Fibroblast of mammary gland (primary cell): Measurements from ENCODE around the gene TGDS.
A peak's percentile ranks its signal among the peaks of the same experiment; 100 is the strongest.

ENCODE experiments used
- DNase-seq: peaks from one replicate; pipeline ENCODE4 v3.0.0-alpha.2; 2010; ENCODE audit warnings: low read depth
- H3K4me3 ChIP-seq: 2 replicates; pipeline ENCODE4 v1.5.1; 2011; ENCODE audit warnings: low read depth, mild to moderate bottlenecking, low read length, moderate library complexity; ENCODE audit not compliant: control insufficient read depth
- CTCF ChIP-seq: conservative IDR thresholded peaks from 2 replicates; pipeline ENCODE4 v1.5.1; 2011; ENCODE audit warnings: low read depth, low read length, inconsistent platforms; ENCODE audit not compliant: control insufficient read depth, insufficient read depth

The TGDS gene

GRCh38 chr13:94585543-94586101 is 10.3 kb downstream of the TGDS start:
- no peak overlapping the region for H3K4me3 ChIP-seq
- no peak for TF ChIP-seq CTCF
- DNase-seq: no peak

DNA sequence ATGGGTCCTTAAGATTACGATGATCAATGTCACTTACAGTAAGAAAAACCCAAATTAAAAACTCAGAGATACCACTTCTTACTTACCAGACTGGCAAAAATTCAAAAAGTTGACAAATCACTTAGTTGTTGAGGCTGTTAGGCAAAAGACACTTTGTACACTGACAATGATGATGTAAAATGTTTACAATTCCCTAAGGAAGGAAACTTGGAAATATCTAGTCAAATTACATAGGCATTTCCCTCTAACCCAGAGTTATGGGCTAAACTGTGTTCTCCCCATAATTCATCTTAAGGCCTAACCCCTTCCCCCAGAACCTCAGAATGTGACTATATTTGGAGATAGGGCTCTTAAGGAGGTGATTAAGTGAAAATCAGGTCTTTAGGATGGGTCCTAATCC is 12.0 kb downstream of the TGDS start:
- TF ChIP-seq CTCF: no peak
- peak; percentile 60 for DNase-seq

DNA sequence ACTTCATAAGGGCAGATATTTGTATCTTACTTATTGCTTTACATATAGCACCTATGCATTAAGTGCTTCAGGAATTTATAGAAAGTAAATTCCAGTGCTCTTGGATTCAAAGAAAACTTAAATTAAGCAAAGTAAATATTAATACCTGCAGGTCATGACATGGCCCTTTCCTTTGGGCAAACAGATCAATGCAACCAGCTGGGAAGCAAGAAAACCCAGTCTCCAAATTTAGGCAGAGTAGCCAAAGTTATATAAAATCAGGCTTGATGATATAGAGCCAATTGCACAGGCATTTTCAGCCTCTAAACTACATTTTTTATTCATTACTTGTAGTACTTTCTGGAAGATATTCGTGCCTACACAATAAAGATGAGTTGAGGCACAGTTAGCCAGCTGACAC is 16.9 kb downstream of the TGDS start:
- no peak for TF ChIP-seq CTCF
- no peak for DNase-seq
- no peak overlapping the region for H3K4me3 ChIP-seq

More for the DNA sequence above, 12.0 kb downstream of the TGDS start:
- no peak overlapping the region for H3K4me3 ChIP-seq

GRCh38 chr13:94569615-94570014 is 26.3 kb downstream of the TGDS start:
- DNase-seq: no peak
- TF ChIP-seq CTCF: no peak
- no peak overlapping the region for H3K4me3 ChIP-seq

GRCh38 chr13:94568443-94568842 is 27.5 kb downstream of the TGDS start:
- no peak for DNase-seq
- TF ChIP-seq CTCF: no peak
- no peak overlapping the region for H3K4me3 ChIP-seq

GRCh38 chr13:94567581-94567980 is 28.4 kb downstream of the TGDS start:
- no peak for DNase-seq
- TF ChIP-seq CTCF: no peak
- H3K4me3 ChIP-seq: no peak overlapping the region

DNA sequence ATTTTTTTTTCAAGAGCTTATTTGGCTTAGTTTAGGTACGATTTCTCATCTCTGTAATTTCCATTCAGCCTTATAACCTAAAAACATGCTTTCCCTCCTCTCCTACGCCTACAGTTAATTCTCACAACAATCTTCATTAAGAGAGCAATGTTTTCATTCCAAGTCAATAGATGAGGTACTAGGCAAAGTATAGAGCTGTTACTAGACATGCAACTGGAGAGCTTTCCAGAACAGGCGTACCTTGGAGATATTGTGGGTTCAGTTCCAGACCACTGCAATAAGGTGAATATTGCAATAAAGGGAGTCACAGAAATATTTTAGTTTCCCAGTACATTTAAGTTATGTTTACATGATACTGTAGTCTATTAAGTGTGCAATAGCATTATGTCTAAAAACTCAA is 34.8 kb downstream of the TGDS start:
- no peak for DNase-seq
- no peak overlapping the region for H3K4me3 ChIP-seq
- TF ChIP-seq CTCF: no peak
